OCI-LY1 (cell line): ENCODE data around the gene PDS5B.

ENCODE experiments used
- CTCF ChIP-seq: fragments of 200-600 bp; sonication (generic), shearing (Covaris generic); IDR thresholded peaks from 2 replicates; pipeline ENCODE4 v1.5.1; 2017; ENCODE audit warnings: mild to moderate bottlenecking, antibody characterized with exemption, low read length, moderate library complexity, mixed read lengths
- EZH2 ChIP-seq: fragments of 200-600 bp; sonication (generic), shearing (Covaris generic); IDR thresholded peaks from 2 replicates; pipeline ENCODE4 v1.8.0; 2017; ENCODE audit warnings: borderline replicate concordance, mixed run types, mild to moderate bottlenecking, antibody characterized with exemption, low read length, moderate library complexity, mixed read lengths

- TF ChIP-seq CTCF (no peak), EZH2 (no peak)
Measured at GRCh38 chr13:32728327-32728726, 142.1 kb downstream of the PDS5B start.
